ENCODE results near the gene EFCC1. TPM values are rescaled to one million over a fixed set of nuclear protein-coding genes. Genes with fewer than 3 reads are reported as not detected.

Gene EFCC1
- 1.5 and 2.8 TPM in 2 replicates for total RNA-seq (2014; rRNA removed; shearing (Covaris generic))

GRCh38 chr3:129001101-129001805 lies at the start of gene EFCC1:
Gene EFCC1 (plus strand): TSS chr3:129001304. CDS start chr3:129001629, 325 bp downstream.
- Histone ChIP-seq H3K27me3 (replicated peaks) (peaks cover 29% of the 10 kb centered on the region), H3K9me3 (replicated peaks) (0 out of 2 replicates have a peak, but pooled peaks cover 3% of the 10 kb centered on the region), H3K4me1 (replicated peaks) (peaks cover 49% of the 10 kb centered on the region), H3K36me3 (no peaks in the 10 kb centered on the region), H3K4me3 (peak within 1 kb of the TSS; percentile 44), H3K27ac (no peak within 1 kb of the TSS)
- peak in 1 of 2 experiments; percentile 51 for DNase-seq (ENCODE audit: low read depth in 1 of 2, low spot score in 2 of 2)

GRCh38 chr3:128956440-128956839 lies 44.7 kb upstream of the EFCC1 start:
- Histone ChIP-seq H3K27me3 (replicated peaks) (no peaks in the 10 kb centered on the region), H3K27ac (no peak overlapping the region), H3K36me3 (no peaks in the 10 kb centered on the region), H3K4me1 (replicated peaks) (no peaks in the 10 kb centered on the region), H3K4me3 (no peak overlapping the region), H3K9me3 (replicated peaks) (no peaks in the 10 kb centered on the region)
- no peak for DNase-seq (ENCODE audit: low read depth in 1 of 2, low spot score in 2 of 2)

GRCh38 chr3:128965280-128965679 lies 35.8 kb upstream of the EFCC1 start:
- H3K9me3 ChIP-seq (replicated peaks), result no peaks in the 10 kb centered on the region
- H3K4me1 ChIP-seq (replicated peaks), result no peaks in the 10 kb centered on the region
- H3K27me3 ChIP-seq (replicated peaks), result no peaks in the 10 kb centered on the region
- no peak overlapping the region for H3K27ac ChIP-seq
- H3K36me3 ChIP-seq, result no peaks in the 10 kb centered on the region
- H3K4me3 ChIP-seq, result no peak overlapping the region
- no peak for DNase-seq (ENCODE audit: low read depth in 1 of 2, low spot score in 2 of 2)

GRCh38 chr3:128965818-128966217 lies 35.3 kb upstream of the EFCC1 start:
- no peaks in the 10 kb centered on the region for H3K4me1 ChIP-seq (replicated peaks)
- no peaks in the 10 kb centered on the region for H3K27me3 ChIP-seq (replicated peaks)
- no peaks in the 10 kb centered on the region for H3K9me3 ChIP-seq (replicated peaks)
- no peak for DNase-seq (ENCODE audit: low read depth in 1 of 2, low spot score in 2 of 2)
- H3K36me3 ChIP-seq, result no peaks in the 10 kb centered on the region
- H3K27ac ChIP-seq, result no peak overlapping the region
- no peak overlapping the region for H3K4me3 ChIP-seq

GRCh38 chr3:128967748-128968355 lies 33.3 kb upstream of the EFCC1 start:
- H3K9me3 ChIP-seq (replicated peaks), result no peaks in the 10 kb centered on the region
- no peak overlapping the region for H3K4me3 ChIP-seq
- H3K4me1 ChIP-seq (replicated peaks), result peaks cover 6% of the 10 kb centered on the region; the same call in 1 of the 2 replicates
- no peak overlapping the region for H3K27ac ChIP-seq
- DNase-seq (ENCODE audit: low read depth in 1 of 2, low spot score in 2 of 2), result no peak
- no peaks in the 10 kb centered on the region for H3K36me3 ChIP-seq
- no peaks in the 10 kb centered on the region for H3K27me3 ChIP-seq (replicated peaks)

- peaks cover 6% of the 10 kb centered on the region; the same call in 1 of the 2 replicates for H3K4me1 ChIP-seq (replicated peaks)
- DNase-seq (ENCODE audit: low read depth in 1 of 2, low spot score in 2 of 2), result peak; percentile 53 to 60
Observed at GRCh38 chr3:128969993-128970739, 30.9 kb upstream of the EFCC1 start.

GRCh38 chr3:128970740-128971047 lies 30.4 kb upstream of the EFCC1 start:
- H3K9me3 ChIP-seq (replicated peaks), result no peaks in the 10 kb centered on the region
- H3K4me1 ChIP-seq (replicated peaks), result peaks cover 6% of the 10 kb centered on the region; the same call in 1 of the 2 replicates
- no peak for DNase-seq (ENCODE audit: low read depth in 1 of 2, low spot score in 2 of 2)
- no peaks in the 10 kb centered on the region for H3K27me3 ChIP-seq (replicated peaks)
- no peak overlapping the region for H3K27ac ChIP-seq
- no peak overlapping the region for H3K4me3 ChIP-seq
- H3K36me3 ChIP-seq, result no peaks in the 10 kb centered on the region

More at GRCh38 chr3:128969993-128970739, 30.9 kb upstream of the EFCC1 start:
- H3K27me3 ChIP-seq (replicated peaks), result no peaks in the 10 kb centered on the region
- no peaks in the 10 kb centered on the region for H3K36me3 ChIP-seq
- no peak overlapping the region for H3K27ac ChIP-seq
- no peaks in the 10 kb centered on the region for H3K9me3 ChIP-seq (replicated peaks)
- H3K4me3 ChIP-seq, result no peak overlapping the region

GRCh38 chr3:128971421-128972100 lies 29.5 kb upstream of the EFCC1 start:
- no peak for DNase-seq (ENCODE audit: low read depth in 1 of 2, low spot score in 2 of 2)
- H3K4me3 ChIP-seq, result no peak overlapping the region
- no peaks in the 10 kb centered on the region for H3K27me3 ChIP-seq (replicated peaks)
- no peaks in the 10 kb centered on the region for H3K36me3 ChIP-seq
- H3K27ac ChIP-seq, result no peak overlapping the region
- no peaks in the 10 kb centered on the region for H3K9me3 ChIP-seq (replicated peaks)
- H3K4me1 ChIP-seq (replicated peaks), result peaks cover 6% of the 10 kb centered on the region; the same call in 1 of the 2 replicates

GRCh38 chr3:128973988-128974564 lies 27.0 kb upstream of the EFCC1 start:
- DNase-seq (ENCODE audit: low read depth in 1 of 2, low spot score in 2 of 2), result no peak
- Histone ChIP-seq H3K36me3 (no peaks in the 10 kb centered on the region), H3K27ac (no peak overlapping the region), H3K4me3 (no peak overlapping the region), H3K9me3 (replicated peaks) (no peaks in the 10 kb centered on the region), H3K4me1 (replicated peaks) (peaks cover 6% of the 10 kb centered on the region), H3K27me3 (replicated peaks) (no peaks in the 10 kb centered on the region)

GRCh38 chr3:128975276-128975675 lies 25.8 kb upstream of the EFCC1 start:
- Histone ChIP-seq H3K4me1 (replicated peaks) (peaks cover 6% of the 10 kb centered on the region), H3K27ac (no peak overlapping the region), H3K9me3 (replicated peaks) (no peaks in the 10 kb centered on the region), H3K36me3 (no peaks in the 10 kb centered on the region), H3K27me3 (replicated peaks) (no peaks in the 10 kb centered on the region), H3K4me3 (no peak overlapping the region)
- DNase-seq (ENCODE audit: low read depth in 1 of 2, low spot score in 2 of 2), result no peak

- DNase-seq (ENCODE audit: low read depth in 1 of 2, low spot score in 2 of 2), result no peak
- H3K4me3 ChIP-seq, result no peak overlapping the region
- no peaks in the 10 kb centered on the region for H3K4me1 ChIP-seq (replicated peaks)
- H3K9me3 ChIP-seq (replicated peaks), result no peaks in the 10 kb centered on the region
- no peak overlapping the region for H3K27ac ChIP-seq
- no peaks in the 10 kb centered on the region for H3K36me3 ChIP-seq
- no peaks in the 10 kb centered on the region for H3K27me3 ChIP-seq (replicated peaks)
Observed at GRCh38 chr3:128983293-128984069, 17.6 kb upstream of the EFCC1 start.

- no peak for DNase-seq (ENCODE audit: low read depth in 1 of 2, low spot score in 2 of 2)
Observed at GRCh38 chr3:128984596-128984995, 16.5 kb upstream of the EFCC1 start.

More at GRCh38 chr3:128984596-128984995, 16.5 kb upstream of the EFCC1 start:
- no peaks in the 10 kb centered on the region for H3K27me3 ChIP-seq (replicated peaks)
- no peaks in the 10 kb centered on the region for H3K9me3 ChIP-seq (replicated peaks)
- no peaks in the 10 kb centered on the region for H3K4me1 ChIP-seq (replicated peaks)
- H3K27ac ChIP-seq, result no peak overlapping the region
- no peak overlapping the region for H3K4me3 ChIP-seq
- no peaks in the 10 kb centered on the region for H3K36me3 ChIP-seq
